Memory B cell (primary cell): Measurements from ENCODE around the gene TTLL5.

Source experiments
- ATAC-seq: fragments of 150-1000 bp; cut with Tn5 transposase; 2 replicates; pipeline ENCODE4 v1.10.0; 2021; ENCODE audit warnings: low read depth, mild to moderate bottlenecking, moderate library complexity
- DNase-seq, 2 donors: peaks; one replicate each; pipeline ENCODE4 v3.0.0; 2022; ENCODE audit warnings: low spot score in 2 of 2
- H3K27ac Mint-ChIP-seq: one replicate; pipeline ENCODE4 v1.8.0; 2022; ENCODE audit warnings: mild to moderate bottlenecking, moderate library complexity, mixed read lengths
- H3K27me3 Mint-ChIP-seq: one replicate; pipeline ENCODE4 v1.8.0; 2022; ENCODE audit warnings: mixed read lengths
- H3K36me3 Mint-ChIP-seq: one replicate; pipeline ENCODE4 v1.8.0; 2022; ENCODE audit warnings: mild to moderate bottlenecking, mixed read lengths
- H3K4me1 Mint-ChIP-seq: one replicate; pipeline ENCODE4 v1.8.0; 2022; ENCODE audit warnings: mixed read lengths
- H3K4me3 Mint-ChIP-seq: one replicate; pipeline ENCODE4 v1.8.0; 2022; ENCODE audit warnings: mild to moderate bottlenecking, moderate library complexity, mixed read lengths
- H3K9me3 Mint-ChIP-seq: one replicate; pipeline ENCODE4 v1.8.0; 2022; ENCODE audit warnings: mixed read lengths

Gene TTLL5

DNA sequence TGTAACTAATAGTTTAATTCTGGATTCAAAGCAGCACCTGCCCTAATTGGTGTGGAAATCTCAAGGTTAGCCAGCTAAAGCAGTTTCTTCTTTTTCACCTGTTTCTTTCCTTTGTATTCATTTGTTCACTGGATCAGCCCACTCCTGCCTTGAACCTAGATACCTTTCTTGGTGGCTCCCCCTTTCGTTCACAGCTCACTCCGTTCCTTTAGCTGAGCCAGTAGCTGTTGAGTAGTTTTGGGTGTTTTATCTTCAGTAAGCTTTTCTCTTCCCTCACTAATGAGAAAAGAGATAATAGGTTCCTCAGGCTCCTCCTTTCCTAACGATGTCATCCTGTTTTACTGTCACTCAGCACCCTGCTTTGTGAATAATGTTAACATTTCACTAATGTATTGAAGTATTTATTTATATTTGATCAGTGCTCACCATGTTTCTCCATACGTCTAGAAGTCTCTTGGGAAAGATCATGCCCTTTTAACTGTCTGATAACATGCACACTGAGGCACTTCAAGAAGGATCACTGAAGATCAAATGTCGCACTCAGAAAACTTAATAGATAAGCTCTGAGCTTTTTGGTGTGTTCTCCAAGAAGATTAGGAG, 199.6 kb downstream of the TTLL5 start:
- Mint-ChIP-seq H3K9me3 (no peaks in the 10 kb centered on the region), H3K27me3 (no peaks in the 10 kb centered on the region), H3K27ac (no peak overlapping the region), H3K4me3 (no peak overlapping the region), H3K36me3 (peaks cover 5% of the 10 kb centered on the region), H3K4me1 (no peaks in the 10 kb centered on the region)
- DNase-seq (no peak), ATAC-seq (no peak)

- DNase-seq: no peak
- Mint-ChIP-seq H3K27ac (no peak overlapping the region), H3K36me3 (peaks cover 4% of the 10 kb centered on the region), H3K9me3 (no peaks in the 10 kb centered on the region), H3K4me3 (no peak overlapping the region), H3K27me3 (no peaks in the 10 kb centered on the region), H3K4me1 (no peaks in the 10 kb centered on the region)
- ATAC-seq: no peak
These were observed 200.1 kb downstream of the TTLL5 start for GRCh38 chr14:75861161-75861621.

GRCh38 chr14:75863221-75863620, 202.2 kb downstream of the TTLL5 start:
- DNase-seq: no peak
- Mint-ChIP-seq H3K4me1 (no peaks in the 10 kb centered on the region), H3K9me3 (no peaks in the 10 kb centered on the region), H3K27me3 (no peaks in the 10 kb centered on the region), H3K36me3 (peaks cover 6% of the 10 kb centered on the region), H3K4me3 (no peak overlapping the region), H3K27ac (no peak overlapping the region)
- ATAC-seq: no peak

DNA sequence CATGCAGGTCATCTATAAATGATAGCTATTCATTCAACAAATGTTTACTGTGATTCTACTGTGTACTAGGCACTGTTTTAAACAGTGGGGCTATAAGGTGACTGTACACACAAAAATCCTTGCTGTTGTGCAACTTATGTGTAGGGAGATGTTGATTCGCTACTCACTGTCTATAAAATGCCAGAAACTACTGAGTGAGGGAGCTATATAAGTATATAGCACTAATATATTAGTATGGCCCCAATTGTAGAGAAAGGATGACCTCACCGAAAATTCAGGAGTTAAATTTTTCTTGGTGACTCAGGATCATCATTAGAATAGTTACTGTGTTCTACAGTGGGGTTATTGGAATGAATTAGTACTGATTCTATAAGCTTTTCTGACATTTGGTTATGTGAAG, 203.3 kb downstream of the TTLL5 start:
- Mint-ChIP-seq H3K36me3 (peaks cover 6% of the 10 kb centered on the region), H3K4me3 (no peak overlapping the region), H3K9me3 (no peaks in the 10 kb centered on the region), H3K27me3 (no peaks in the 10 kb centered on the region), H3K4me1 (no peaks in the 10 kb centered on the region), H3K27ac (no peak overlapping the region)
- no peak for DNase-seq
- ATAC-seq: no peak

GRCh38 chr14:75865531-75865930, 204.5 kb downstream of the TTLL5 start:
- no peak overlapping the region for H3K4me3 Mint-ChIP-seq
- no peak for DNase-seq
- no peaks in the 10 kb centered on the region for H3K9me3 Mint-ChIP-seq
- no peak for ATAC-seq
- H3K4me1 Mint-ChIP-seq: no peaks in the 10 kb centered on the region
- H3K36me3 Mint-ChIP-seq: peaks cover 9% of the 10 kb centered on the region
- H3K27me3 Mint-ChIP-seq: no peaks in the 10 kb centered on the region
- no peak overlapping the region for H3K27ac Mint-ChIP-seq

- H3K4me1 Mint-ChIP-seq: no peaks in the 10 kb centered on the region
- ATAC-seq (no peak), DNase-seq (no peak)
- H3K36me3 Mint-ChIP-seq: peaks cover 10% of the 10 kb centered on the region
- H3K27me3 Mint-ChIP-seq: no peaks in the 10 kb centered on the region
- no peaks in the 10 kb centered on the region for H3K9me3 Mint-ChIP-seq
- no peak overlapping the region for H3K4me3 Mint-ChIP-seq
- no peak overlapping the region for H3K27ac Mint-ChIP-seq
These were observed 205.9 kb downstream of the TTLL5 start for GRCh38 chr14:75866970-75867369.

- Mint-ChIP-seq H3K27me3 (no peaks in the 10 kb centered on the region), H3K4me1 (no peaks in the 10 kb centered on the region), H3K4me3 (no peak overlapping the region), H3K9me3 (no peaks in the 10 kb centered on the region), H3K36me3 (peaks cover 23% of the 10 kb centered on the region), H3K27ac (no peak overlapping the region)
- ATAC-seq: no peak
- no peak for DNase-seq
These were observed 210.3 kb downstream of the TTLL5 start for GRCh38 chr14:75871181-75871880.

- peaks cover 19% of the 10 kb centered on the region for H3K36me3 Mint-ChIP-seq
- ATAC-seq (no peak), DNase-seq (no peak)
- H3K9me3 Mint-ChIP-seq: no peaks in the 10 kb centered on the region
- no peak overlapping the region for H3K27ac Mint-ChIP-seq
- H3K27me3 Mint-ChIP-seq: no peaks in the 10 kb centered on the region
- no peak overlapping the region for H3K4me3 Mint-ChIP-seq
- H3K4me1 Mint-ChIP-seq: no peaks in the 10 kb centered on the region
These were observed 214.9 kb downstream of the TTLL5 start for GRCh38 chr14:75875958-75876357.

DNA sequence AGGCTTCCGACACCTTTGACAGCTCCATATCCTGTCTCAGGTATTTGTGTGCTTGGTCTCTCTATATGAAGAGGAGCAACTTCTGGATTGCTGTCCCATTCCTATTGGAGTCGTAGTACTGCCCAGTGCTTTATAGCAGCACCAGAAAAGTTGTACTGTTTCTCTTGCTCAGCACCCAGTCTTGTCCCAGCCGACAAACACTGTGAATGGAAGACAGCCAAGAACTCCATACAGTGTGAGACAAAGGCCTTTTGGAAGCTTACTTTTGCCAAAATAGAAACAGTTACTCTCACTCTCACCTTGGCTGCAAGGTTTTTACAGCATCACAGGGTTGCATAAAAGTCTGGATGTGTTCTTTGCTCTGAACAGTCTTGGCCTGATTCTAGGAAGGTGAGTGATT, 215.5 kb downstream of the TTLL5 start:
- DNase-seq: no peak
- Mint-ChIP-seq H3K36me3 (peaks cover 18% of the 10 kb centered on the region), H3K9me3 (no peaks in the 10 kb centered on the region), H3K4me3 (no peak overlapping the region), H3K4me1 (no peaks in the 10 kb centered on the region), H3K27me3 (no peaks in the 10 kb centered on the region), H3K27ac (no peak overlapping the region)
- no peak for ATAC-seq

DNA sequence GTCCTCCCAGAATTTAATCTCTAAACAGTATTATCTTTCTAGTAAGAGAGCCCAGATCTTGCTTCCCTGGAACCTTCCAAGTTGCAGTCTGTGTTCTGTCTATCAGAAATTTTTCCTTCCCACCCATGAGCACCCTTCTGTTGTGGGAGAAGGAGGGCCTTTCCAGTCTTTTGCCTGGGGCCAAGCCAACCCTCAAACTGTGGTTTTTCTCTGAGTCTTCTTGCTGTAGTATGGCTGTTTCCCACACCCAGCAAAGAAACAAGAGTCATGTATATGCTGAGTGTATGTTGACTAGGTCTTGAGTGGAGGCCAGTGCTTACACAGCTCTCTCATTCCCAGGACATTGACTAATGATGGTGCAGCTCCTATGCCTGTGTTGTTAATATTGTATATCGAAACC, 216.2 kb downstream of the TTLL5 start:
- Mint-ChIP-seq H3K36me3 (peaks cover 16% of the 10 kb centered on the region), H3K4me1 (no peaks in the 10 kb centered on the region), H3K4me3 (no peak overlapping the region), H3K27ac (no peak overlapping the region), H3K27me3 (no peaks in the 10 kb centered on the region), H3K9me3 (no peaks in the 10 kb centered on the region)
- ATAC-seq (no peak), DNase-seq (no peak)

GRCh38 chr14:75877884-75878283, 216.8 kb downstream of the TTLL5 start:
- Mint-ChIP-seq H3K4me3 (no peak overlapping the region), H3K4me1 (no peaks in the 10 kb centered on the region), H3K9me3 (no peaks in the 10 kb centered on the region), H3K36me3 (peaks cover 14% of the 10 kb centered on the region), H3K27ac (no peak overlapping the region), H3K27me3 (no peaks in the 10 kb centered on the region)
- no peak for DNase-seq
- no peak for ATAC-seq

DNA sequence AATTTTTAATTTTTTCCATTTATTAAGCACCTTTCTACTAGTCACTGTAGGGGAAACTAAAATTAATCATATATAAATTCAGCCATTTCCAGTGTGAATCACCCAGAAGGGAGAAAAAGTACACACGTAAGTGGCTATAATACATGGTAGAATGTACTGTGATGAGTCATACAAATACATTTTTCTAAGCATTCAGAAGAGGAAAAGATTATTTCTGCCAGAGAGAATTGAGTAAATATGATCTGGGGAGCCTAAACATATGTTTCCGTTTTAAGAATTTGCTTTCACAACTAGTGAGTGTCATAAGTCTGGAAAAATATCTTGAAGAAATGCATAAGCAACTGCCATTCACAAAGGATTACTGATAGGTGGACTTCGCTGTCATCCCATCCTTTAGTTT, 218.0 kb downstream of the TTLL5 start:
- Mint-ChIP-seq H3K27me3 (no peaks in the 10 kb centered on the region), H3K9me3 (no peaks in the 10 kb centered on the region), H3K4me1 (no peaks in the 10 kb centered on the region), H3K27ac (no peak overlapping the region), H3K4me3 (no peak overlapping the region), H3K36me3 (peaks cover 15% of the 10 kb centered on the region)
- ATAC-seq (no peak), DNase-seq (no peak)

DNA sequence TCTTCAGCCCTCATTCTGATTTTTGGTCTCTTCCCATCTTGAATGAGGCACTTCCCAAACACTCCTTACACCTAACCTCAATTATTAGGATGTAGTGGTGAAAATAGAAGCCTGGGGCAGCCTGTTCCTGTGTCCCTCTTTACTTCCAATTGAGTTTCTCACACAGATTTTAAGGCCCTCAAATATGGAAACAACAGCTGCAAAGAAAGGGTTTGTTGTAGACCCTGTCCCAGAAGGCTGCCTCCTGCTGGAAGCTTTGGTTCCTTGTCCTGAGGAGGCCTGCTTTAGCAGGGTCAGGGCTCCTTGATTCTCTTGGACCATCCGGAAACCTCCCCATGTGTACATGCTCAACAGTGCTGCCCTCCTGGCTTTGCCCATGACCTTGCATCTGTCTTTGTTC, 219.5 kb downstream of the TTLL5 start:
- H3K4me1 Mint-ChIP-seq: no peaks in the 10 kb centered on the region
- no peaks in the 10 kb centered on the region for H3K27me3 Mint-ChIP-seq
- ATAC-seq: no peak
- H3K36me3 Mint-ChIP-seq: peaks cover 13% of the 10 kb centered on the region
- H3K9me3 Mint-ChIP-seq: no peaks in the 10 kb centered on the region
- DNase-seq: no peak
- H3K27ac Mint-ChIP-seq: no peak overlapping the region
- H3K4me3 Mint-ChIP-seq: no peak overlapping the region

- Mint-ChIP-seq H3K27me3 (no peaks in the 10 kb centered on the region), H3K4me1 (no peaks in the 10 kb centered on the region), H3K27ac (no peak overlapping the region), H3K4me3 (no peak overlapping the region), H3K9me3 (no peaks in the 10 kb centered on the region), H3K36me3 (peaks cover 14% of the 10 kb centered on the region)
- no peak for ATAC-seq
- no peak for DNase-seq
These were observed 220.9 kb downstream of the TTLL5 start for GRCh38 chr14:75881994-75882393.

GRCh38 chr14:75884198-75884611, 223.2 kb downstream of the TTLL5 start:
- peaks cover 21% of the 10 kb centered on the region for H3K36me3 Mint-ChIP-seq
- no peak for DNase-seq
- no peak overlapping the region for H3K4me3 Mint-ChIP-seq
- H3K4me1 Mint-ChIP-seq: no peaks in the 10 kb centered on the region
- no peaks in the 10 kb centered on the region for H3K9me3 Mint-ChIP-seq
- H3K27me3 Mint-ChIP-seq: no peaks in the 10 kb centered on the region
- H3K27ac Mint-ChIP-seq: no peak overlapping the region
- no peak for ATAC-seq
